GM23338 (cell line): ENCODE measurements around the gene NDE1. TPM values are rescaled to one million over a fixed set of nuclear protein-coding genes. Genes with fewer than 3 reads are reported as not detected.

Experiments
- ATAC-seq: fragments of 200-7000 bp; cut with Tn5 transposase; 3 replicates; pipeline ENCODE4 v1.9.1; 2020
- DNase-seq: peaks from one replicate; pipeline ENCODE4 v3.0.0-alpha.2; 2015; ENCODE audit warnings: low spot score
- H2AFZ ChIP-seq: fragments of 200-600 bp; sonication (generic); 2 replicates; pipeline ENCODE4 v1.8.0; 2016; ENCODE audit warnings: antibody characterized with exemption, mild to moderate bottlenecking, moderate library complexity
- H3F3A ChIP-seq: fragments of 200-600 bp; sonication (generic); replicated peaks from 2 replicates; pipeline ENCODE4 v1.8.0; 2017; ENCODE audit warnings: antibody characterized with exemption, mixed run types, low read depth
- H3K27ac ChIP-seq: fragments of 200-600 bp; sonication (generic); 2 replicates; pipeline ENCODE4 v1.6.1; 2016; ENCODE audit warnings: low read depth
- H3K27me3 ChIP-seq: fragments of 200-600 bp; sonication (generic); 2 replicates; pipeline ENCODE4 v1.8.0; 2016; ENCODE audit warnings: mild to moderate bottlenecking, mixed run types, moderate library complexity; ENCODE audit not compliant: insufficient read depth
- H3K36me3 ChIP-seq: fragments of 200-600 bp; sonication (generic); 2 replicates; pipeline ENCODE4 v1.8.0; 2016; ENCODE audit warnings: mild to moderate bottlenecking; ENCODE audit not compliant: insufficient read depth
- H3K4me1 ChIP-seq: fragments of 200-600 bp; sonication (generic); 2 replicates; pipeline ENCODE4 v1.8.0; 2016; ENCODE audit warnings: mild to moderate bottlenecking, moderate library complexity; ENCODE audit not compliant: insufficient read depth
- H3K4me2 ChIP-seq: fragments of 200-600 bp; sonication (generic); 2 replicates; pipeline ENCODE4 v1.7.1; 2017; ENCODE audit warnings: mixed run types
- H3K4me3 ChIP-seq: fragments of 200-600 bp; sonication (generic); 2 replicates; pipeline ENCODE4 v1.6.1; 2016; ENCODE audit warnings: mixed run types
- H3K79me2 ChIP-seq: fragments of 200-600 bp; sonication (generic); replicated peaks from 2 replicates; pipeline ENCODE4 v1.8.0; 2017; ENCODE audit warnings: mild to moderate bottlenecking; ENCODE audit not compliant: insufficient read depth
- H3K9me2 ChIP-seq: fragments of 200-600 bp; sonication (generic); 2 replicates; pipeline ENCODE4 v1.8.0; 2017; ENCODE audit not compliant: insufficient read depth
- H4K20me1 ChIP-seq: fragments of 200-600 bp; sonication (generic); replicated peaks from 2 replicates; pipeline ENCODE4 v1.8.0; 2017; ENCODE audit warnings: mild to moderate bottlenecking; ENCODE audit not compliant: insufficient read depth
- H3K27ac Mint-ChIP-seq: 2 replicates; pipeline ENCODE4 v1.8.0; 2020; ENCODE audit warnings: inconsistent platforms, mild to moderate bottlenecking, moderate library complexity, mixed read lengths
- H3K27me3 Mint-ChIP-seq: 3 replicates; pipeline ENCODE4 v1.8.0; 2022; ENCODE audit warnings: low read depth, mild to moderate bottlenecking, moderate library complexity, mixed read lengths, inconsistent platforms; ENCODE audit not compliant: insufficient read depth, poor library complexity
- H3K36me3 Mint-ChIP-seq: 3 replicates; pipeline ENCODE4 v1.8.0; 2021; ENCODE audit warnings: low read depth, mild to moderate bottlenecking, inconsistent platforms, moderate library complexity, mixed read lengths
- H3K4me1 Mint-ChIP-seq: 3 replicates; pipeline ENCODE4 v1.8.0; 2020; ENCODE audit warnings: mild to moderate bottlenecking, inconsistent platforms, mixed read lengths
- H3K4me3 Mint-ChIP-seq: 3 replicates; pipeline ENCODE4 v1.8.0; 2021; ENCODE audit warnings: moderate library complexity, mild to moderate bottlenecking, inconsistent platforms, mixed read lengths
- H3K9me3 Mint-ChIP-seq: 3 replicates; pipeline ENCODE4 v1.8.0; 2020; ENCODE audit warnings: moderate library complexity, mild to moderate bottlenecking, inconsistent platforms, mixed read lengths
- CREB1 ChIP-seq: fragments of 250-450 bp; sonication (Bioruptor Pico); IDR thresholded peaks from 2 replicates; pipeline ENCODE4 v1.5.0; 2020; ENCODE audit warnings: low read depth, mild to moderate bottlenecking, moderate library complexity
- CTCF ChIP-seq, 2 experiments: fragments of 200-600 bp in 1 of 2; sonication (generic) in 1 of 2; conservative IDR thresholded peaks; 2 replicates each; pipeline versions ENCODE4 v1.5.1 to v1.6.1; 2016 to 2017; ENCODE audit warnings: antibody characterized with exemption in 2 of 2, low read depth in 2 of 2, mild to moderate bottlenecking in 2 of 2, moderate library complexity in 1 of 2
- ETS1 ChIP-seq: IDR thresholded peaks from 2 replicates; pipeline ENCODE4 v1.6.1; 2016; ENCODE audit warnings: antibody characterized with exemption
- EZH2 ChIP-seq: fragments of 200-600 bp; sonication (generic); IDR thresholded peaks from one replicate; pipeline ENCODE4 v1.8.0; 2017; ENCODE audit warnings: antibody characterized with exemption, mild to moderate bottlenecking, low read depth; ENCODE audit not compliant: unreplicated experiment
- JUNB ChIP-seq: IDR thresholded peaks from one replicate; pipeline ENCODE4 v1.6.1; 2016; ENCODE audit warnings: antibody characterized with exemption; ENCODE audit not compliant: unreplicated experiment
- NANOG ChIP-seq: IDR thresholded peaks from 2 replicates; pipeline ENCODE4 v1.6.1; 2016; ENCODE audit warnings: antibody characterized with exemption, borderline replicate concordance
- POLR2AphosphoS5 ChIP-seq: IDR thresholded peaks from 2 replicates; pipeline ENCODE4 v1.6.1; 2016; ENCODE audit warnings: antibody characterized with exemption, low read depth
- REST ChIP-seq: IDR thresholded peaks from one replicate; pipeline ENCODE4 v1.6.1; 2018; ENCODE audit warnings: antibody characterized with exemption; ENCODE audit not compliant: unreplicated experiment
- STAT1 ChIP-seq: IDR thresholded peaks from one replicate; pipeline ENCODE4 v1.6.1; 2016; ENCODE audit warnings: antibody characterized with exemption; ENCODE audit not compliant: unreplicated experiment
- ZNF331 ChIP-seq: fragments of 250-450 bp; sonication (Bioruptor Pico); IDR thresholded peaks from 2 replicates; pipeline ENCODE4 v1.5.0; 2020; ENCODE audit warnings: low read depth, mild to moderate bottlenecking, moderate library complexity
- ZNF462 ChIP-seq: fragments of 250-450 bp; sonication (Bioruptor Pico); IDR thresholded peaks from 2 replicates; pipeline ENCODE4 v1.5.0; 2020; ENCODE audit warnings: mild to moderate bottlenecking, moderate library complexity
- polyA plus RNA-seq: library from polyadenylated mRNA; unstranded; fragments of >200 nt; fragmentation: Nextera tagmentation; extraction: Ambion mirVana; gene quantifications from 2 replicates; pipeline ENCODE4 v1.2.1, GENCODE V29; 2016
- total RNA-seq: library from RNA; depleted of rRNA; stranded (reverse); fragments of >200 nt; shearing (Covaris generic); gene quantifications from 2 replicates; pipeline ENCODE4 v1.2.3, GENCODE V29; 2014

The NDE1 gene
- total and polyA plus RNA-seq, 2 experiments from 2014 or later, result 13.0 to 22.9 TPM

- no peak overlapping the region for H3K27ac Mint-ChIP-seq
- no peak for ATAC-seq
- no peaks in the 10 kb centered on the region for H3K9me2 ChIP-seq
- H3F3A ChIP-seq, result no peaks in the 10 kb centered on the region
- no peak overlapping the region for H3K4me2 ChIP-seq
- no peak overlapping the region for H3K4me3 ChIP-seq
- no peak for TF ChIP-seq ZNF462 (CRISPR knock-in tag)
- no peak for TF ChIP-seq POLR2AphosphoS5
- TF ChIP-seq CREB1 (CRISPR knock-in tag), result no peak
- TF ChIP-seq NANOG, result no peak
- TF ChIP-seq EZH2, result no peak
- TF ChIP-seq STAT1, result no peak
- no peak for TF ChIP-seq REST
- TF ChIP-seq JUNB, result no peak
- TF ChIP-seq ETS1, result no peak
- TF ChIP-seq ZNF331 (CRISPR knock-in tag), result no peak
- TF ChIP-seq CTCF (conservative IDR thresholded peaks at IDR 0.05; ENCODE audit: low read depth in 2 of 2), result no peak
- no peaks in the 10 kb centered on the region for H3K4me1 Mint-ChIP-seq
- H4K20me1 ChIP-seq, result peaks cover 3% of the 10 kb centered on the region; the same call in 1 of the 2 replicates
- no peak overlapping the region for H2AFZ ChIP-seq
- no peak overlapping the region for H3K27ac ChIP-seq
- no peak for DNase-seq
- H3K79me2 ChIP-seq, result 0 out of 2 replicates have a peak, but pooled peaks cover 3% of the 10 kb centered on the region
- peaks cover 3% of the 10 kb centered on the region for H3K27me3 Mint-ChIP-seq
- no peak overlapping the region for H3K4me3 Mint-ChIP-seq
- peaks cover 53% of the 10 kb centered on the region for H3K36me3 Mint-ChIP-seq
- H3K4me1 ChIP-seq, result no peaks in the 10 kb centered on the region
- H3K9me3 Mint-ChIP-seq, result no peaks in the 10 kb centered on the region
- H3K36me3 ChIP-seq, result peaks cover 26% of the 10 kb centered on the region
- no peaks in the 10 kb centered on the region for H3K27me3 ChIP-seq
Observed at GRCh38 chr16:15631730-15632409, 18.2 kb upstream of the NDE1 start.
